ENCODE data around the gene TENT4B. TPM values are rescaled to one million over a fixed set of nuclear protein-coding genes. Genes with fewer than 3 reads are reported as not detected.
A peak's percentile ranks its signal among the peaks of the same experiment; 100 is the strongest.

TENT4B gene
- total and polyA plus RNA-seq, 2 donors (not counting 1 experiment from before 2014, with no cell fraction given), result 11.1 to 12.2 TPM

DNA sequence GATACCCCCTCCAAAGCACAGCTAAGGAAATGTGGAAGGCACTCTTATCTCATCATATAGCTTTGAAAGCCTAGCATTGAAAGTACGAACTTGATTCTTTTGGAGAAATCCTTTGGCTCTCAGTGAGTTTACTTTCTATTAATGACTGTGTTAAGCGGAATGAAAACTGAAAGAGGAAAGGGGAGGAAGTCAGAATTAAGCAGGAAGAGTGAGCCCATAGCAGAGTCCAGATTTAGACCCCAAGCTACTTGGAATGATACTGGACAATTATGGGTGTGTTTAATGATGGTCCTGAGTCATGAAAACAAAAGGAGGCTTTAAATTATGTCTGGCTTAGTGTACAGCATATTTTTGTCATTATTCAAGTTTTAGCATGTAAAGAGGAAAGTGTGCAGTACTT is 42.2 kb downstream of the TENT4B start:
- peak overlapping the region; percentile 66 for H3K27ac ChIP-seq (ENCODE audit: insufficient read depth, low read length)
- no peaks in the 10 kb centered on the region for H3K9me3 ChIP-seq (ENCODE audit: control insufficient read depth, insufficient read depth, low read depth, low read length)
- peaks cover 12% of the 10 kb centered on the region for H3K4me1 ChIP-seq (ENCODE audit: control insufficient read depth, extremely low read depth, insufficient read depth, low read length)
- peak; percentile 49 to 69 for DNase-seq (ENCODE audit: low read depth in 2 of 2)
- no peak overlapping the region for H2AFZ ChIP-seq (ENCODE audit: low read length)
- peak overlapping the region; percentile 83 for H3K4me2 ChIP-seq (ENCODE audit: extremely low read depth, insufficient read depth, low read length)
- H4K20me1 ChIP-seq (ENCODE audit: control insufficient read depth, extremely low read depth, insufficient read depth, low read length), result no peaks in the 10 kb centered on the region
- peaks cover 47% of the 10 kb centered on the region for H3K79me2 ChIP-seq (ENCODE audit: control insufficient read depth, insufficient read depth, low read length)
- TF ChIP-seq, protein P1, sequence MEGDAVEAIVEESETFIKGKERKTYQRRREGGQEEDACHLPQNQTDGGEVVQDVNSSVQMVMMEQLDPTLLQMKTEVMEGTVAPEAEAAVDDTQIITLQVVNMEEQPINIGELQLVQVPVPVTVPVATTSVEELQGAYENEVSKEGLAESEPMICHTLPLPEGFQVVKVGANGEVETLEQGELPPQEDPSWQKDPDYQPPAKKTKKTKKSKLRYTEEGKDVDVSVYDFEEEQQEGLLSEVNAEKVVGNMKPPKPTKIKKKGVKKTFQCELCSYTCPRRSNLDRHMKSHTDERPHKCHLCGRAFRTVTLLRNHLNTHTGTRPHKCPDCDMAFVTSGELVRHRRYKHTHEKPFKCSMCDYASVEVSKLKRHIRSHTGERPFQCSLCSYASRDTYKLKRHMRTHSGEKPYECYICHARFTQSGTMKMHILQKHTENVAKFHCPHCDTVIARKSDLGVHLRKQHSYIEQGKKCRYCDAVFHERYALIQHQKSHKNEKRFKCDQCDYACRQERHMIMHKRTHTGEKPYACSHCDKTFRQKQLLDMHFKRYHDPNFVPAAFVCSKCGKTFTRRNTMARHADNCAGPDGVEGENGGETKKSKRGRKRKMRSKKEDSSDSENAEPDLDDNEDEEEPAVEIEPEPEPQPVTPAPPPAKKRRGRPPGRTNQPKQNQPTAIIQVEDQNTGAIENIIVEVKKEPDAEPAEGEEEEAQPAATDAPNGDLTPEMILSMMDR (conservative IDR thresholded peaks at IDR 0.05 in 1 of 2, IDR thresholded peaks at IDR 0.05 in 1 of 2; ENCODE audit: low read depth in 1 of 2, low read length in 2 of 2), result no peak
- TF ChIP-seq EZH2 (IDR thresholded peaks at IDR 0.05; ENCODE audit: low read length, missing control alignments), result no peak
- no peaks in the 10 kb centered on the region for H3K27me3 ChIP-seq (ENCODE audit: control insufficient read depth, insufficient read depth, low read length)
- peak overlapping the region; percentile 9 to 36 (median 15) for H3K4me3 ChIP-seq (replicated peaks in 1 of 4; ENCODE audit: control extremely low read depth in 1 of 4, insufficient read depth in 1 of 4, low read depth in 3 of 4, low read length in 4 of 4)
- H3K9ac ChIP-seq (ENCODE audit: insufficient read depth, low read length), result no peak overlapping the region
- H3K36me3 ChIP-seq (ENCODE audit: control insufficient read depth, insufficient read depth, low read length), result no peaks in the 10 kb centered on the region

DNA sequence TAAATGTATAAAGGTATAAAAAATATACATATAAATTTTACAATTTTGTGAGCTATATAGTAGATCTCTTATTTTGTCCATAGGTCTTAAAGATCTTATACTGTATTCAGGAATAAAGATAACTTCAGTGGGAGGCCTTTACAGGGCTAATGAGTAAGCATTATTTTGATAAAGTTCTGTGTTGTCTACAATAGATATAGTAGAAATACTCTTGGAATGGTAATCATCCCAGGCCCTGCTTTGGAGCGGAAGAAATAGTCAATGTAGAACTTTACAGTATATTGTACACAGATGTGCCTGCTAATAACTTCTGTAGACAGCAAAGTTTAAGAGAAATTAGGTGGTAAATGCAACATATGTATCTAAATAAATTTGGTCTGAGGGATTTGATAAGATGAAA is 42.6 kb downstream of the TENT4B start:
- Histone ChIP-seq H3K9me3 (ENCODE audit: control insufficient read depth, insufficient read depth, low read depth, low read length) (no peaks in the 10 kb centered on the region), H2AFZ (ENCODE audit: low read length) (no peak overlapping the region), H3K4me1 (ENCODE audit: control insufficient read depth, extremely low read depth, insufficient read depth, low read length) (peaks cover 12% of the 10 kb centered on the region), H4K20me1 (ENCODE audit: control insufficient read depth, extremely low read depth, insufficient read depth, low read length) (no peaks in the 10 kb centered on the region), H3K4me3 (replicated peaks in 1 of 4; ENCODE audit: control extremely low read depth in 1 of 4, insufficient read depth in 1 of 4, low read depth in 3 of 4, low read length in 4 of 4) (peak overlapping the region in 2 of 4 experiments; percentile 9 to 36), H3K79me2 (ENCODE audit: control insufficient read depth, insufficient read depth, low read length) (peaks cover 50% of the 10 kb centered on the region), H3K36me3 (ENCODE audit: control insufficient read depth, insufficient read depth, low read length) (no peaks in the 10 kb centered on the region), H3K4me2 (ENCODE audit: extremely low read depth, insufficient read depth, low read length) (peak overlapping the region; percentile 83), H3K27ac (ENCODE audit: insufficient read depth, low read length) (peak overlapping the region; percentile 66), H3K9ac (ENCODE audit: insufficient read depth, low read length) (no peak overlapping the region), H3K27me3 (ENCODE audit: control insufficient read depth, insufficient read depth, low read length) (no peaks in the 10 kb centered on the region)
- no peak for TF ChIP-seq EZH2 (IDR thresholded peaks at IDR 0.05; ENCODE audit: low read length, missing control alignments)
- TF ChIP-seq, protein P1 (conservative IDR thresholded peaks at IDR 0.05 in 1 of 2, IDR thresholded peaks at IDR 0.05 in 1 of 2; ENCODE audit: low read depth in 1 of 2, low read length in 2 of 2), result no peak
- peak in 1 of 2 donors; percentile 22 for DNase-seq (ENCODE audit: low read depth in 2 of 2)

DNA sequence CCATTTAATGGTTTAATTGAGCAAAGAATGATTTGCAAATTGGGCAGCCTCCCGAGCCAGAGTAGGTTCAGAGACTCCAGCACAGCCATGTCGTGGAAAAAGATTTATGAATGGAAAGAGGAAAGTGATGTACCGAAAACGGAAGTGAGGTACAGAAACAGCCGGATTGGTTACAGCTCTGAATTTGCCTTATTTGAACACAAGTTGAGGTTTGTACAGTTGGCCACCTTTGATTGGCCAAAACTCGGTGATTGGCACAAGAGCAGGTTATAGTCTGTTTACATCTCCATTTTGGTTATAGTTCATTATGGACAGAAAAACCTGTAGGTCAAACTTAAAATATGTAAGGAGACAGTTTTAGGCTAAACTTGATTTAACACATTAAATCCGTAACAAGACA is 44.5 kb downstream of the TENT4B start:
- DNase-seq (ENCODE audit: low read depth in 2 of 2), result no peak
- Histone ChIP-seq H3K4me1 (ENCODE audit: control insufficient read depth, extremely low read depth, insufficient read depth, low read length) (peaks cover 17% of the 10 kb centered on the region), H2AFZ (ENCODE audit: low read length) (no peak overlapping the region), H3K79me2 (ENCODE audit: control insufficient read depth, insufficient read depth, low read length) (peaks cover 55% of the 10 kb centered on the region), H3K36me3 (ENCODE audit: control insufficient read depth, insufficient read depth, low read length) (no peaks in the 10 kb centered on the region), H3K4me3 (replicated peaks in 1 of 4; ENCODE audit: control extremely low read depth in 1 of 4, insufficient read depth in 1 of 4, low read depth in 3 of 4, low read length in 4 of 4) (no peak overlapping the region), H3K4me2 (ENCODE audit: extremely low read depth, insufficient read depth, low read length) (no peak overlapping the region), H3K27ac (ENCODE audit: insufficient read depth, low read length) (no peak overlapping the region), H3K9ac (ENCODE audit: insufficient read depth, low read length) (no peak overlapping the region), H4K20me1 (ENCODE audit: control insufficient read depth, extremely low read depth, insufficient read depth, low read length) (no peaks in the 10 kb centered on the region), H3K27me3 (ENCODE audit: control insufficient read depth, insufficient read depth, low read length) (no peaks in the 10 kb centered on the region), H3K9me3 (ENCODE audit: control insufficient read depth, insufficient read depth, low read depth, low read length) (no peaks in the 10 kb centered on the region)
- TF ChIP-seq EZH2 (IDR thresholded peaks at IDR 0.05; ENCODE audit: low read length, missing control alignments), result no peak
- TF ChIP-seq, protein P1 (conservative IDR thresholded peaks at IDR 0.05 in 1 of 2, IDR thresholded peaks at IDR 0.05 in 1 of 2; ENCODE audit: low read depth in 1 of 2, low read length in 2 of 2), result no peak
